ENCODE measurements around the gene MADD.

DNA sequence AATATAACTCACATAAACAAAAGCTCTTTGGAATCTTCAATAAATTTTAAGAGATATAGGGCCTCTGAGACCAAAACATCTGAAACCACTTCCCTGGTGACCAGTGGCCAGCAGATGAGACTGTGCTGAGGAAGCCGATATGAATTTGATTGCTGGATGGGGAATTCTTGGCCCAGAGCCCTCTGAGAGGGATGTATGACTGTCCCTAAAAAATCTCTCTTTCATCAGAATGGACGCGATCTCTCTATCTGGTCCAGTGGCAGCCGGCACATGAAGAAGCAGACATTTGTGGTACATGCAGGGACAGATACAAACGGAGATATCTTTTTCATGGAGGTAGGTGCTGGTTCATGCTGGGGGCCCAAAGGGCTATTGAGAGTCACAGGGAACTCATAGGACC lies 45.1 kb downstream of the MADD start:
- TF ChIP-seq EZH2 (IDR thresholded peaks at IDR 0.05; ENCODE audit: insufficient read depth, poor library complexity, severe bottlenecking) (no peak), EZH2phosphoT487 (IDR thresholded peaks at IDR 0.05; ENCODE audit: insufficient read depth, low read depth) (no peak)
